HG03457 (cell line): ENCODE results near the gene MGLL.
A peak's percentile ranks its signal among the peaks of the same experiment; 100 is the strongest.

Experiments used
- ATAC-seq: cut with Tn5 transposase; IDR thresholded peaks from one replicate; pipeline ENCODE4 v1.9.1; 2021; ENCODE audit warnings: moderate number of reproducible peaks; ENCODE audit not compliant: unreplicated experiment

The MGLL gene

GRCh38 chr3:127775398-127776109 lies 46.8 kb downstream of the MGLL start:
- no peak for ATAC-seq

DNA sequence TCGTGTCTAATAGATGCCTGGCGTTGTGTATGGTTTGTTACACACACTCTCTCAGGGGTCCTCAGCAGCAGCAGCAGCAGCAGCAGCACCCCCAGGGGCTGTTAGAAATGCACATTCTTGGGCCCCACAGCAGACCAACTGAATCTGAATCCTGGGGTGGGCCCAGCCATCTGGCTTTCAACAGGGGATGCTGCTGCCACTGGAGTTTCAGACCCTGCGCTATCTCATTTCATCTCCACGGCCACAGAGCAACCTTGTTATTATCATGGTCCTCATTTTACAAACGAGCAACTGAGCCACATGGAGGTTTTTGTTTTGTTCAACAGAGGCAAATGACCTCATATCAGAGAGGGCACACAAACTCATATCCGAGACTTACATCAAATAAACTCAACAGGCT lies 47.7 kb downstream of the MGLL start:
- ATAC-seq = no peak

DNA sequence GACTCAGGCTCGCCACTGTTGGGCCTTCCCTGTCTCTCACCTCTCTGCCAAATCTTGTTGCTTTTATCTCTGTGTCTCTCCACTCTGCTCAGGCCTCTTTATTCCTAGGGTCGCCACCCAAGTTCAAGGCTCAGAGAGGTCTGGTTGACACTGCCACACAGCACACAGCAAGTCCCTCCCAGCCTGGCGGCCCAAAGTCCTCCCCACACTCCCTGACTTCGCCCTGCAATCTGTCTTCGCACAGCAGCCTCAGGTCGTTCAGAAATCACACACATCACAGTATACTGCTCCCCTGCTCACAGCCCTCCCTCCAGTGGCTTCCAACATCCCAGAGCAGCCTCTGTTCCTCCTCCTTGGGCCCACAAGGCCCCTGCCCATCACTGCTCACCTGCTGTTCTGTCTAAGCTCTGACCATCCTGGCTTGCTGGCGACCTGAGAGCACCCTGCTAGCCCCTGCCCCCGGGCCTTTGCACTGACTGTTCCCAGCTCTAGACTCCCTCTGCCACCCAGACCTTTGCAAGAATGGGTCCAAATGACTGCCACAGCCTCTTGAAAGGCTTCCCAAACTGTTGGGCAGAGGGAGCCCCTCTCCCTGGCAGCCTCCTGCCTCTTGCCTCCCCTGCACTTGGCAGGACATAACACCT lies 48.4 kb downstream of the MGLL start:
- no peak for ATAC-seq

DNA sequence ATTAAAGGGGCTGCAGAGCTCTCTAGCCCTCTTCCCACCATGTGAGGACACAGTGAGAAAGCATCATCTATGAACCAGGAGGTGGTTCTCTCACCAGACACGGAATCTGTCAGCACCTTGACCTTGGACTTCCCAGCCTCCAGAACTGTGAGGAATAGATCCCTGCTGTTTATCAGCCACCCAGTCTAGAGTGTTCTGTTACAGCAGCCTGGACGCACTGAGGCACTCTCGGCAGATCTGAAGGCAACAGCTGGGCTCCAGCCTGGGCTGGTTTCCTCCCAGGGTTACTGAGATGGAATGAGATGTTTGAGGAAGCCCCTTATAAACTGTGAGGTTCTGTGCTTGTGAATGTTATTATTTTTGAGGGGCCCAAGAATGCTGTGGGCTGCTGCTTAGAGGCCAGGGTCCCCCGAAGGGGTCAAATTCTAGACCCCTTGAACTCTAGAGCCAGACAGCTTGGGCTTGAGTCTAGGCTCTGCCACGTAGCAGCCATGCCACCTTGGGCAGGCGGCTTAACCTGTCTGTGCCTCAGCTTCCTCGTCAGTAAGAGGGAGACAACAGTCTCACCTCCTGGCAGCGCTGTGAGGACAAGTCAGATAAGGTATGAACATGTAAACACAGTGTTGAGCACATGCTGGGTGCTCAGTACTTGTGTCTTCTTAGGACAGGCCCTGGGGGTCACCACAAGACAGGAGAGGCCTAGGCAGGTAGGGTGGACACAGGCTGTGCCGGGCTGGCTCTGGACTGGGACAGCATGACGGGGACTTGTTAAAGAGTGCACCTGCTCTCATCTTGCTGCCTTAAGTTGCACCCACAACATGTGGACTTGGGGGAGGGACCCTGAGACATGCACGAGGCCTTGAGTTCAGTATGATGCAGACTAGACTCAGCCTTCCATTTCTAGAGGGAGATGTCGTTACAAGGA lies 49.2 kb downstream of the MGLL start:
- no peak for ATAC-seq

DNA sequence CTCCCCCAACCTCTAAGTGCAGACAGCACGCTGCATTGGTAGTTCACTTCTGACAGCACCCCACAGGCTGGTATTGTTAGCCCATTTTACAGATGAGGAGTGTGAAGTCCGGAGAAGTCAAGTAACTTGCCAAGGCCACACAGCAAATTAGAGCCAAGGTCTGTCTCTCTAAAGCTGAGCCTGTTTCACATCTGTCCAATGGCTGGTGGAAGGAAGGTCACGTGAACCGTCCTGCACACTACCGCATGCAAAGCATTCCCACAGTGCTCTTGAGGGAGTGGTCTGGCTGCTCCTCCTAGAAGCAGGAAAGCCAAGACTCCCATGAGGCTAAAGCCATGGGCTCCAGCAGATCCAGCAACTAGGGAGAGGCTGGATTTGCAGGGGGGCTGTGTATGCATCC lies 50.0 kb downstream of the MGLL start:
- ATAC-seq = no peak

DNA sequence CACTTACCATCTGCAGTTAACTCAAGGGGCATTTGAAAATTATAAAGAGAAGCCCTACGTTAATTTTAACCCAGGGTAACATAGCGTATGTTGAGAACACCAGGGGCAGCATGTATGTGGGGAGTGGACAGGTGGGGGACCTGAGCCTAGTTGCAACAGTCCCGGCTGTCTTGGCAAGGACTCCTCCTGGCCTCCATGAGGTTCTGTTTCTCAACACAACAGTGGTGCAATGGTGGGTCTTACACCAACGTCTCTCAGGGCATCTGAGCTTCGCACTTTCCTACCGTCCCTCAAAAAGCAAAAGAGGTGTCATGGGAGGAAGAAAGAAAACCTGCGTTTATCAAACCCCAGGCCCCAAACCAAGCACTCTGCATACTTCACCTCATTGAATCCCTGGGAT lies 50.6 kb downstream of the MGLL start:
- ATAC-seq = no peak

DNA sequence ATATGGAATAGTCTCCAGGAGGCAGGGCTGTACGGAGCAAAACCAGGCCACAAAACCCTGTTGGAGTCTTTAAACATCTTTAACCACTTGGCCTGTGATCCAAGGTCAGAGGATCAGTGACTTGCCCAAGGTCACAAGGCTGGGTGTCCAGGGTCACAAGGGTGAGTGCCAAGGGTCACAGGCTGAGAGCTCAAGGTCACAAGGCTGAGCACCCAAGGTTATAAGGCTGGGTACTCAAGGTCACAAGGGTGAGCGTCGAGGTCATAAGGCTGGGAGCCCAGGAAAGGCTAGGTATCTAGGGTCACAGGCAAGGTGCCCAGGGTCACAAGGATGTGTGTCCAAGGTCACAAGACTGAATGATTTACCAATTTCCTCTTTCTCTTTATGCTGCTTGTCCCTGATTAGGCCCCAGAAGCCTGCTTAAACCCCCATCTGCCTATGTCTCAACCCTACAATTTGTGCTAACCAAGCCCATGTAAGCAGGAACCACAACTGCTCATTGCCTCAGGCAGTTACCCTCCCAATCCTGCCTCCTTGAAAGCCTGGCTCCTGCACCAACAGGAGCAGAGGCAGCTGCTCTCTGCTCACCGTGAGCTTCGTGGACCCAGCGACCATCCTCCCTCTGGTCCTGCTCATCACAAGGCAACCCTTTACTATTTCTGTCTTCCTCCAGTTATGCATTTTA lies 51.5 kb downstream of the MGLL start:
- no peak for ATAC-seq

- ATAC-seq = no peak
Measured at GRCh38 chr3:127769284-127770081, 52.8 kb downstream of the MGLL start.

DNA sequence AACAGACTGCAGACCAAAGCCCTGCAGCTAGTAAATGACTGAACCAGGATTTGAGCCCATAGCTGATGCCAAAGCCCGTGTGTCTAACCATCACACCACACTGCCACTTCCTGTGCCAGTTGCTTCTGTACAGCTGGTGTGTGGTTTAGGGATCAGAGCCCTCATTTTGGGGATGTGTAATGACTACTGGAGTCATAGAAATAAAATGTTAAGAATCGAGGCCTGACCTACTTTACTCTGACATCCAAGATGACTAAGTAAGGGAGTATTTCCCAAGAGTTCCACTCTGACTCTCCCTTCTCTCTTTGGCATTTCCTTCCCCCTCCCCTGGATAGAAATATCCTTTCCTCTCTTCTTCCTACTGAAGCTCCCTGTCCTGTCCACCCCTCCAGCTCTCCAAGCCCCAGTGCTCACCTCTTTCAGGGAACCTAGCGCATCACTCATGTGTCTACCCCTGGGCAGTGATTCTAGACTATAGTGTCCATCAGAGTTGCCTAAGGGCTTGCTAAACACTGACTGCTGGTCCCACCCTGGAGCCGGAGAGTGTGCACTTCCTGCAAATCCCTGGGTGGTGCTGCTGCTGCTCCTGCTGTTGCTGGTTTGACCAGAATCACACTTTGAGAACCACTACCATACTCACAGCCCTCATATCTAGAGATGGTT lies 53.8 kb downstream of the MGLL start:
- no peak for ATAC-seq

- no peak for ATAC-seq
Measured at GRCh38 chr3:127767126-127767525, 55.2 kb downstream of the MGLL start.

DNA sequence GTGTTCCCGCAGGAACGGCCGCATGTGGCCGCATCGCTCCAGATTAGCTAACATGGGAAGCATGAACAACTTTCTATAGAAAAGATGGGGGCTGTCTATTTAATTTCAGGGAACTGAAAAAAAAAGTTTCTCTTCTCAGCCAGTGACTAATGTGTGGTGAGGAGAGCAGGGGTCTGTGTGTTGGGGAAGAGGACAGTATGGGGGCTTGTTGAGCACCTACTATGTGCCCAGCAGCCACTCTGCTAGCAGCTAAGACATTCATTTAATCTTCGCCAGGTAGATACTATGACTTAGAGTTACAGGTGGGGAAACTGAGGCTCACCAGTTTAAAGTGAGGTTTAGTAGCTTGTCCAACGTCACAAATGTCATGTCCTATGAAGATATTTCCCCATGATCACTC lies 56.6 kb downstream of the MGLL start:
- ATAC-seq = no peak

GRCh38 chr3:127764841-127765362 lies 57.4 kb downstream of the MGLL start:
- no peak for ATAC-seq

GRCh38 chr3:127764301-127764700 lies 58.0 kb downstream of the MGLL start:
- no peak for ATAC-seq

DNA sequence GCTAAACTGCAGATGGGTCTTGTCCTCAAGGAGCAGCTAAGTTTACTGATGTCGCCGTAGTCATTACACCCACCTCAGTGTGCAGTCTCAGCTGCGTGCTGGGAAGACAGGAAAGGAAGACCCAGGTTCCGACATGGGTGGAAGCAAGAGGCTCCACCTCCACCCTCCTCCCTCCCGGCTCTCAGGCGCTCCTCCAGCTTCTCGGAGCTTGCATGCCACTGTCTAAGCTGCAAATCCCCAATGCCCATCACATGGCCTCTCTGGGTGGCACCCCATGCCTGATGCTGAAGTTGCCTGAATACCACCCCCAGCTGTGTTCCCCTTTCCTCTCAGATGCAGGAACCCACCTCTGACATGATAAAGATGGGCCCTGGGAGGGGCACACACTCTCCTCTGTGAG lies 58.5 kb downstream of the MGLL start:
- ATAC-seq = no peak

GRCh38 chr3:127763337-127763736 lies 59.0 kb downstream of the MGLL start:
- no peak for ATAC-seq

GRCh38 chr3:127762787-127763105 lies 59.6 kb downstream of the MGLL start:
- no peak for ATAC-seq

DNA sequence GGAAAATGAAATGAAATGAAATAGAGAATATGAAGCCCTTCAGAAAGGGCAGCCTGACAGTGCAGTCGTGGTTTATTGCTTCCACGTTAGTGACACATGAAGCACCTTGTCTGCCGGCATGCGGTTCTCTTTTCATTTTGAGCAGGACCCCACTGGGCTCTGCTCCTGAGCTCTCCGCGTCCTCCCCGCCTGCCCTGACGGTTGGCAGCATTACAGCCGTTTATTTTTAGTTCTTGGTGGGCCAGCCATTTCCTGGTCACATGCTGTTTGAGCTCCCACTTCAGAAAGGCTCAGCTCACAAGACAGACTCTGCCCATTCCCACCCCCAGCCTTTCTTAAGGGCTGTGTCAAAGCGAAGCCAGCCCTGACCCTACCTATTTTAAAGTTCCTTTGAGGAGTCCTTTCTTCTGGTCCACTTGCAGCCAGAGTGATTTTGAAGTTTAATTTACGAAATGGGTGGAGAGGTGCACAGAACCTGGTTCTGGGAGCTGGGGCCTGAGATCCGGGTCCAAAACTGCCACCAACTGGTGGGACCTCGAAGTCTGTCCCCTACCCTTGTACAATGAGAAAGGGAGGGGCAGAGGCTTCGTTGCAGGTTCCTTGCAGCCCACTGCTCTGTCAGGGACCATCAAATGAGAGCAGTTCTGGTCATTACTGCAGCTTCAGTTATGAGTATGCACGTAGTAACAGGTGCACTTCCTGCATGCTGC lies 60.1 kb downstream of the MGLL start:
- ATAC-seq = peak; percentile 24

DNA sequence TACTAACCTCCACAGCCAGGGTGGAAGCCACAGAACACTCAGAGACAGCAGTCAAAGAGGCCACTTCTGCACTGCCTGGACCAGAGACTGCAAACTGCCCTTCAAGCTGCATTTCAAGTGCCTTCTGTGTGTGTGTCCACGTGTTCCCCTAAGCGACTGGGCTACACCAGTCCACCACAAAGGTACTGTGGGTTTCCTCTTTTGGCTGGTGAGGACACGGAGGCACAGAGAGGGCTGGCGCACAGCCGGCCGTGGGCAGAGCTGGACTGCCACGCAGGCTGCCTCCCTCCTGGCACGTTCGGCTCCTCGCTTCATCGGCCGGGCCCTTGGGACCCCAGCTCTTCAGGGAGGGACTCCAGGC lies 60.9 kb downstream of the MGLL start:
- no peak for ATAC-seq

DNA sequence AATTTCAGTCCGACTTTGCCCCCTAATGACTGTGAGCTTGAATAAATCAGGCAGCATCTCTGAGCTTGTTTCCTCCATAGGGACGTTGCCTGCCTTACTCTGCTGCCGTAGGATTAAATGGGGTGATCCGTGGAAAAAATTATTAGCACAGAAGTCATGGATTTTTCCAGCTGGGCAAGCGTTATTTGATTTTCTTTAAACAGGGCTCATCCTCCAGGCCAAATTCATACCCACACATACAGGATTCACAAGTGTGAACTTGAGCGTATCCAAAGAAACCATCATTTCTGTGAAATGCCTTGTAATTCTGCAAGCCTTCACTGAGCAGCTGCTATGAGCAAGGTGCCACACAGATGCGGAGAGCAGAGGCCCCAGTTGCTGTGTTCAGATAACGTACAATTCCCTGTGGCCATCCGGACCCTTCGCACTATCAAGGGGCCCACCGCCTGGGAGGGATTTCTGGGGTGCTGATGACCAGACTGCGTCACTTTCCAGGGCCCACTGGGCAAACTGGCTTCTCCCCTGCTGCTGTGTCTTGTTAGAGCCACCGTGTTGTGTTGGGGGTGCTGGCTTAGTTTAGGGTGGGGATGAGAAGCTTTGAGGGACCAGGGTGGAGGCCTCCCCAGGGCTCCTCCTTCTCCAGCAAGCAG lies 61.4 kb downstream of the MGLL start:
- ATAC-seq = no peak
